Skeletal muscle tissue (tissue), 4 donors: Measurements from ENCODE around the gene SDHAF3. TPM values are rescaled to one million over a fixed set of nuclear protein-coding genes. Genes with fewer than 3 reads are reported as not detected.

Experiments
- H3K27ac ChIP-seq: one replicate; pipeline ENCODE4 v1.7.0; 2013; ENCODE audit warnings: mild to moderate bottlenecking, low read depth, low read length, inconsistent platforms
- H3K27me3 ChIP-seq, 3 donors: one replicate each; pipeline ENCODE4 v1.7.0; 2013; ENCODE audit warnings: low read length in 3 of 3; ENCODE audit not compliant: control insufficient read depth in 3 of 3, insufficient read depth in 3 of 3
- H3K36me3 ChIP-seq, 3 donors: one replicate each; pipeline ENCODE4 v1.7.0; 2013; ENCODE audit warnings: low read length in 3 of 3; ENCODE audit not compliant: control insufficient read depth in 3 of 3, insufficient read depth in 3 of 3
- H3K4me1 ChIP-seq, 3 donors: one replicate each; pipeline ENCODE4 v1.7.0; 2013; ENCODE audit warnings: low read length in 3 of 3, mild to moderate bottlenecking in 3 of 3; ENCODE audit not compliant: control insufficient read depth in 3 of 3, insufficient read depth in 3 of 3
- H3K4me3 ChIP-seq, 3 donors: one replicate each; pipeline ENCODE4 v1.7.0; 2013; ENCODE audit warnings: low read length in 3 of 3
- H3K9ac ChIP-seq, 3 donors: one replicate each; pipeline ENCODE4 v1.7.0; 2013; ENCODE audit warnings: low read length in 3 of 3, mild to moderate bottlenecking in 3 of 3, moderate library complexity in 2 of 3, low read depth in 1 of 3
- H3K9me3 ChIP-seq, 3 donors: one replicate each; pipeline ENCODE4 v1.7.0; 2013; ENCODE audit warnings: low read length in 3 of 3; ENCODE audit not compliant: control insufficient read depth in 3 of 3
- total RNA-seq: library from RNA; depleted of rRNA; stranded (reverse); fragments of >200 nt; gene quantifications from one replicate; pipeline ENCODE4 v1.2.3, GENCODE V29; 2014
- donor health status: Osteomylitis.

SDHAF3 gene
- total RNA-seq, 1 donor from 2014 or later, result 24.5 TPM

GRCh38 chr7:97094284-97094930 is 23.1 kb upstream of the SDHAF3 start:
- H3K9me3 ChIP-seq, result no peaks in the 10 kb centered on the region
- H3K9ac ChIP-seq, result no peak overlapping the region
- H3K27ac ChIP-seq, result no peak overlapping the region
- H3K27me3 ChIP-seq, result peaks cover 0 to 3% (median 3%) of the 10 kb centered on the region in 3 donors
- no peak overlapping the region for H3K4me3 ChIP-seq
- no peaks in the 10 kb centered on the region for H3K36me3 ChIP-seq
- no peaks in the 10 kb centered on the region for H3K4me1 ChIP-seq

- Histone ChIP-seq H3K4me3 (no peak overlapping the region), H3K9me3 (no peaks in the 10 kb centered on the region), H3K36me3 (no peaks in the 10 kb centered on the region), H3K4me1 (no peaks in the 10 kb centered on the region), H3K27me3 (no peaks in the 10 kb centered on the region), H3K9ac (no peak overlapping the region), H3K27ac (no peak overlapping the region)
These were observed 21.5 kb upstream of the SDHAF3 start for GRCh38 chr7:97096037-97096436.

- H3K27me3 ChIP-seq, result no peaks in the 10 kb centered on the region
- H3K27ac ChIP-seq, result no peak overlapping the region
- H3K36me3 ChIP-seq, result no peaks in the 10 kb centered on the region
These were observed 20.8 kb upstream of the SDHAF3 start for GRCh38 chr7:97096661-97097060.

GRCh38 chr7:97104719-97105238 is 12.7 kb upstream of the SDHAF3 start:
- Histone ChIP-seq H3K27me3 (no peaks in the 10 kb centered on the region), H3K9ac (peak overlapping the region in 1 of 3 donors; percentile 9), H3K36me3 (no peaks in the 10 kb centered on the region), H3K27ac (no peak overlapping the region), H3K9me3 (no peaks in the 10 kb centered on the region), H3K4me3 (peak overlapping the region in 1 of 3 donors; percentile 14), H3K4me1 (peaks cover 0 to 4% (median 3%) of the 10 kb centered on the region in 3 donors)

More at GRCh38 chr7:97096661-97097060, 20.8 kb upstream of the SDHAF3 start:
- no peak overlapping the region for H3K4me3 ChIP-seq
- no peaks in the 10 kb centered on the region for H3K4me1 ChIP-seq
- no peaks in the 10 kb centered on the region for H3K9me3 ChIP-seq
- H3K9ac ChIP-seq, result no peak overlapping the region

- Histone ChIP-seq H3K27me3 (no peaks in the 10 kb centered on the region), H3K9me3 (no peaks in the 10 kb centered on the region), H3K27ac (no peak overlapping the region), H3K9ac (no peak overlapping the region), H3K4me1 (peaks cover 0 to 4% (median 3%) of the 10 kb centered on the region in 3 donors), H3K4me3 (no peak overlapping the region), H3K36me3 (no peaks in the 10 kb centered on the region)
These were observed 10.2 kb upstream of the SDHAF3 start for GRCh38 chr7:97107192-97107800.

GRCh38 chr7:97116308-97116707 is 1.2 kb upstream of the SDHAF3 start:
- Histone ChIP-seq H3K9ac (no peak overlapping the region), H3K9me3 (no peaks in the 10 kb centered on the region), H3K4me3 (no peak overlapping the region), H3K27ac (no peak overlapping the region), H3K27me3 (no peaks in the 10 kb centered on the region), H3K36me3 (no peaks in the 10 kb centered on the region), H3K4me1 (peaks cover 0 to 14% (median 3%) of the 10 kb centered on the region in 3 donors)

GRCh38 chr7:97117035-97117371 is 495 bp upstream of the SDHAF3 start:
- Histone ChIP-seq H3K9ac (peak overlapping the region; percentile 8 to 82 (median 42)), H3K4me3 (peak overlapping the region; percentile 94 to 99 (median 95)), H3K9me3 (no peaks in the 10 kb centered on the region), H3K27ac (peak overlapping the region; percentile 43), H3K4me1 (peaks cover 0 to 14% (median 3%) of the 10 kb centered on the region in 3 donors), H3K36me3 (no peaks in the 10 kb centered on the region), H3K27me3 (no peaks in the 10 kb centered on the region)

GRCh38 chr7:97118306-97118917 is 914 bp downstream of the SDHAF3 start:
- Histone ChIP-seq H3K4me3 (peak overlapping the region; percentile 94 to 99 (median 95)), H3K36me3 (no peaks in the 10 kb centered on the region), H3K9ac (peak overlapping the region; percentile 56 to 87 (median 83)), H3K9me3 (no peaks in the 10 kb centered on the region), H3K27ac (no peak overlapping the region), H3K27me3 (no peaks in the 10 kb centered on the region), H3K4me1 (peaks cover 0 to 14% (median 3%) of the 10 kb centered on the region in 3 donors)

GRCh38 chr7:97119747-97120146 is 2.2 kb downstream of the SDHAF3 start:
- H3K27ac ChIP-seq, result no peak overlapping the region
- no peak overlapping the region for H3K4me3 ChIP-seq
- peaks cover 0 to 14% (median 3%) of the 10 kb centered on the region in 3 donors for H3K4me1 ChIP-seq
- H3K27me3 ChIP-seq, result no peaks in the 10 kb centered on the region
- no peaks in the 10 kb centered on the region for H3K36me3 ChIP-seq
- H3K9ac ChIP-seq, result no peak overlapping the region
- no peaks in the 10 kb centered on the region for H3K9me3 ChIP-seq
